ENCODE results near the gene GDI2. TPM values are rescaled to one million over a fixed set of nuclear protein-coding genes. Genes with fewer than 3 reads are reported as not detected.
A peak's percentile ranks its signal among the peaks of the same experiment; 100 is the strongest.

Gene GDI2
- total RNA-seq, 1 donor from 2014 or later = 93.2 TPM

DNA sequence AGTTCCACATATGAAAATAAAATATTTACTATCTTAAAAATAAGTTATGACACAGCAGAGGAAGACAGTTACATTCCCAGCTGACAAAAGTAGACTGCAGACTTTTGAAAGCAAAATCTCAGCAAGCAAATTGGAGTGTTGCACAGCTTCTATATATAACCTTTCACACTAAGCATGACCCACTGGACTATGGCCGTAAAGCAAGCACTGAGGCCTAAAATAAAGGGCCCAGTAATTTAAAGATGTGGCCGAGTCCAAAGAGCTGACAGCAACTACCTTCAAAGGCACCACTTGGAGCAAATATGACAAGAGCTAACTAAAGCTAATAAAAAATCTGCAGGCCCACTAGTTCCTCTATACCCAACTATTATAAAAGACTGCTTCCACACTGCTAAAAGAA is 6.5 kb downstream of the GDI2 start:
- H3K27ac ChIP-seq (replicated peaks) = peak overlapping the region; percentile 56

DNA sequence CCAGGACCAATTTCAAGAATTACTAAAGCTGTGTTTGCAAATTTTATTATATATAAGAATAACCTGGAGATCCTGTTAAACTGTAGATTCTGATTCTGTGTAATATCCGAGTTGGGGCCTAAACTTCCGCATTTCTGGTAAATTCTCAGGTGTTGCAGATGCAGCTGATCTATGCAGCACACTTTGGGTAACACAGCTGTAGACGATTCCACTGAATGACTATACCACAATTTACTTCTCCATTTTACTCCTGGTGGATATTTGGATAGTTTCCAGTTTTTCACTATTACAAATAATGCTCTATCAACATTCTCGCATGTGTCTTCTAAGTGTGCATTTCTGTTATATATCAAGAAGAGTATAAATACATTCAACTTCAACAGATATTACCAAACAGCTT is 7.5 kb downstream of the GDI2 start:
- Histone ChIP-seq H3K4me1 (peaks cover 69% of the 10 kb centered on the region), H3K27me3 (ENCODE audit: low read depth) (no peaks in the 10 kb centered on the region)
- intact Hi-C loops (cut with micrococcal nuclease) = no loop called here

More for the DNA sequence above, 6.5 kb downstream of the GDI2 start:
- Histone ChIP-seq H3K9me3 (replicated peaks) (no peaks in the 10 kb centered on the region), H3K4me1 (peaks cover 75% of the 10 kb centered on the region), H3K4me3 (no peak overlapping the region), H3K27me3 (ENCODE audit: low read depth) (no peaks in the 10 kb centered on the region), H3K36me3 (no peaks in the 10 kb centered on the region)
- TF ChIP-seq, protein P1, sequence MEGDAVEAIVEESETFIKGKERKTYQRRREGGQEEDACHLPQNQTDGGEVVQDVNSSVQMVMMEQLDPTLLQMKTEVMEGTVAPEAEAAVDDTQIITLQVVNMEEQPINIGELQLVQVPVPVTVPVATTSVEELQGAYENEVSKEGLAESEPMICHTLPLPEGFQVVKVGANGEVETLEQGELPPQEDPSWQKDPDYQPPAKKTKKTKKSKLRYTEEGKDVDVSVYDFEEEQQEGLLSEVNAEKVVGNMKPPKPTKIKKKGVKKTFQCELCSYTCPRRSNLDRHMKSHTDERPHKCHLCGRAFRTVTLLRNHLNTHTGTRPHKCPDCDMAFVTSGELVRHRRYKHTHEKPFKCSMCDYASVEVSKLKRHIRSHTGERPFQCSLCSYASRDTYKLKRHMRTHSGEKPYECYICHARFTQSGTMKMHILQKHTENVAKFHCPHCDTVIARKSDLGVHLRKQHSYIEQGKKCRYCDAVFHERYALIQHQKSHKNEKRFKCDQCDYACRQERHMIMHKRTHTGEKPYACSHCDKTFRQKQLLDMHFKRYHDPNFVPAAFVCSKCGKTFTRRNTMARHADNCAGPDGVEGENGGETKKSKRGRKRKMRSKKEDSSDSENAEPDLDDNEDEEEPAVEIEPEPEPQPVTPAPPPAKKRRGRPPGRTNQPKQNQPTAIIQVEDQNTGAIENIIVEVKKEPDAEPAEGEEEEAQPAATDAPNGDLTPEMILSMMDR (IDR thresholded peaks at IDR 0.05; ENCODE audit: borderline replicate concordance) = no peak
- intact Hi-C loops (cut with micrococcal nuclease) = no loop called here
- DNase-seq = no peak

DNA sequence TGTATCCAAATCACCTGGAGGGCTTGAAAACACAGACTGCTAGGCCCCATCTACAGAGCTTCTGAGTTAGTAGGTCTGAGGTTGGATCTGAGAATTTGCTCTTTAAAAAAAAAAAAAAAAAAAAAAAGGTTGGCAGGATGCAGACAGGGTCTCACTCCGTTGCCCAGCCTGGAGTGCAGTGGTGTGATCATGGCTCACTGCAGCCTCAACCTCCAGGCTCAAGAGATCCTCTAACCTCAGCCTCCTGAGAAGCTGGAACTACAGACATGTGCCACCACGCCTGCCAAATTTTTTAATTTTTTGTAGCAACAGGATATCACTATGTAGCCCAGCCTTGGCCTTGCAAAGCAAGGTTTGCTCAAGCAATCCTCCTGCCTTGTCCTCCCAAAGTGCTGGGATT is 8.0 kb downstream of the GDI2 start:
- H3K27me3 ChIP-seq (ENCODE audit: low read depth) = no peaks in the 10 kb centered on the region
- no peak overlapping the region for H3K27ac ChIP-seq (replicated peaks)
- no peak for DNase-seq
- H3K4me1 ChIP-seq = peaks cover 64% of the 10 kb centered on the region
- H3K36me3 ChIP-seq = peaks cover 3% of the 10 kb centered on the region
- TF ChIP-seq, protein P1 (IDR thresholded peaks at IDR 0.05; ENCODE audit: borderline replicate concordance) = no peak
- no peak overlapping the region for H3K4me3 ChIP-seq
- intact Hi-C loops (cut with micrococcal nuclease) = no loop called here
- H3K9me3 ChIP-seq (replicated peaks) = no peaks in the 10 kb centered on the region

More for the DNA sequence above, 7.5 kb downstream of the GDI2 start:
- H3K9me3 ChIP-seq (replicated peaks) = no peaks in the 10 kb centered on the region
- peak overlapping the region; percentile 56 for H3K27ac ChIP-seq (replicated peaks)
- H3K36me3 ChIP-seq = no peaks in the 10 kb centered on the region
- TF ChIP-seq, protein P1 (IDR thresholded peaks at IDR 0.05; ENCODE audit: borderline replicate concordance) = no peak
- no peak for DNase-seq
- H3K4me3 ChIP-seq = no peak overlapping the region

DNA sequence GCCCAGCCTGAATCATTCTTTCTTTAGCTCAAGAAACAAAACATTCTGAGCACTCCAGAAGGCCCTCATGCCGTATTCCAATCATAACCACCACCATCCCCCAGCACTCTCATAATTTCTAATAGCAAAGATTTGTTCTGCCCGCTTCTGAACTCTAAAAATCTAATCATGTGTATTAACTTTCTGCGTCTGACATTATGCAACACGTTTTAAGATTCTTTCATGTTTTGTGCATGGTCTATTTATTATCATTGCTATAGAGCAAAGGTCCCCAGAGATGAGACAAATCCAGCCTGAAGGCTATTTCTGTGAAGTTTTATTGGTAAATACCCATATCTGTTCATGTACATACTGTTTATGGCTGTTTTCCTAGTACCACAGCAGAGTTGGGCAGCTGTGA is 8.8 kb downstream of the GDI2 start:
- peaks cover 56% of the 10 kb centered on the region for H3K4me1 ChIP-seq
- H3K36me3 ChIP-seq = peaks cover 12% of the 10 kb centered on the region
- H3K9me3 ChIP-seq (replicated peaks) = no peaks in the 10 kb centered on the region
- H3K4me3 ChIP-seq = no peak overlapping the region
- no peak overlapping the region for H3K27ac ChIP-seq (replicated peaks)
- TF ChIP-seq, protein P1 (IDR thresholded peaks at IDR 0.05; ENCODE audit: borderline replicate concordance) = no peak
- intact Hi-C loops (cut with micrococcal nuclease) = no loop called here
- no peak for DNase-seq
- H3K27me3 ChIP-seq (ENCODE audit: low read depth) = no peaks in the 10 kb centered on the region

DNA sequence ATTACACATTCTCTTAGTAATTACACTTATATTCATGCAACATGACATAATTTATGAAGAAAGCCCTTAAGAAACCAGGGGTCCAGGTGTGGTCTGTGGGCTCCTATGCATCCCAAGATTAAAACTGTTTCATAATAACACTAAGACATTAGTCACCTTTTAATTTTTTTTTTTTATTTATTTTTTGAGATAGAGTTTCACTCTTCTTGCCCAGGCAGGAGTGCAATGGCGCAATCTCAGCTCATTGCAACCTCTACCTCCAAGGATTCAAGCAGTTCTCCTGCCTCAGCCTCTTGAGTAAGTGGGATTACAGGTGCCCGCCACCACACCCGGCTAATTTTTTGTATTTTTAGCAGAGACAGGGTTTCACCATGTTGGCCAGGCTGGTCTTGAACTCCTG is 12.5 kb downstream of the GDI2 start:
- Histone ChIP-seq H3K27me3 (ENCODE audit: low read depth) (no peaks in the 10 kb centered on the region), H3K27ac (replicated peaks) (no peak overlapping the region), H3K36me3 (peaks cover 46% of the 10 kb centered on the region), H3K4me3 (no peak overlapping the region), H3K4me1 (peaks cover 23% of the 10 kb centered on the region), H3K9me3 (replicated peaks) (no peaks in the 10 kb centered on the region)
- TF ChIP-seq, protein P1 (IDR thresholded peaks at IDR 0.05; ENCODE audit: borderline replicate concordance) = no peak
- intact Hi-C loops (cut with micrococcal nuclease) = no loop called here
- DNase-seq = no peak

DNA sequence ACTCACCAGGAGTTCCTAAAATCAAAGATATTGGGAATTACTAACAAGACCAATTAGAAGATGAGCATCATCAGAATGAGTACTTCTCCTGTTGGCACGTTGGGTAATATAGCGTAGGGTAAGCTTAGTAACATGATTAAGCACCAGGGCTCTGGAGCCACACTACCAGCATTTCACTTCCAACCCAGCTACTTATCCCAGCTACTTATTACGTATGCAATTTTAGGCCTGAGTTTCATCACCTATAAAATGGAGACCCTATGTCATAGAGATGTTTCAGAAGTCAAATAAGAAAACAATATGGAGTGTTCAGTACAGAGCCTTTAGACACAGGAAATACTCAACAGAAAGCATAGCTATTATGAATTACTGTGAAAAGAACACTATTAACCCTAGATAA is 19.0 kb downstream of the GDI2 start:
- Histone ChIP-seq H3K27ac (replicated peaks) (no peak overlapping the region), H3K4me1 (no peaks in the 10 kb centered on the region), H3K4me3 (no peak overlapping the region), H3K27me3 (ENCODE audit: low read depth) (no peaks in the 10 kb centered on the region), H3K36me3 (peaks cover 98% of the 10 kb centered on the region), H3K9me3 (replicated peaks) (no peaks in the 10 kb centered on the region)
- TF ChIP-seq, protein P1 (IDR thresholded peaks at IDR 0.05; ENCODE audit: borderline replicate concordance) = no peak
- intact Hi-C loops (cut with micrococcal nuclease) = no loop called here
- DNase-seq = no peak
